Peyer's patch (tissue), 4 donors: Measurements from ENCODE around the gene RAPGEF2.

Source experiments
- CTCF ChIP-seq, 6 experiments: fragments of 450-650 bp in 4 of 6; fragments of 200-600 bp in 2 of 6; sonication (generic) in 1 of 6; IDR thresholded peaks; one replicate each; pipeline ENCODE4 v1.5.1; 2017 to 2019; ENCODE audit warnings: antibody characterized with exemption in 6 of 6, mild to moderate bottlenecking in 3 of 6, moderate library complexity in 1 of 6
- POLR2A ChIP-seq, 2 donors: fragments of 450-650 bp; IDR thresholded peaks; one replicate each; pipeline ENCODE4 v1.5.1; 2017; ENCODE audit warnings: antibody characterized with exemption in 2 of 2, mild to moderate bottlenecking in 2 of 2, moderate library complexity in 2 of 2

GRCh38 chr4:159148441-159148840 lies 45.6 kb downstream of the RAPGEF2 start:
- TF ChIP-seq CTCF (IDR thresholded peaks at IDR 0.05) (no peak), POLR2A (IDR thresholded peaks at IDR 0.05) (no peak)
